SK-N-SH (cell line): ENCODE data around the gene TBX4.

Source experiments
- GATA2 ChIP-seq: sonication (generic); formaldehyde crosslinking; IDR thresholded peaks from 2 replicates; pipeline ENCODE4 v1.5.0; 2020; ENCODE audit warnings: mild to moderate bottlenecking, missing genetic modification reagents
- REST ChIP-seq: IDR thresholded peaks from 2 replicates; pipeline ENCODE4 v1.6.1; 2012; ENCODE audit warnings: mild to moderate bottlenecking, low read depth, low read length, moderate library complexity

GRCh38 chr17:61531223-61531622 lies 79.0 kb downstream of the TBX4 start:
- TF ChIP-seq GATA2 (CRISPR knock-in tag): no peak
- TF ChIP-seq REST: no peak
